ENCODE measurements around the gene PLEK. TPM values are rescaled to one million over a fixed set of nuclear protein-coding genes. Genes with fewer than 3 reads are reported as not detected.

PLEK gene
- total and polyA plus RNA-seq, 9 of the 15 experiments (the other 6 are each of a cell fraction or from before 2014, with no cell fraction given) = 0.14 to 1.2 (median 0.36) TPM

DNA sequence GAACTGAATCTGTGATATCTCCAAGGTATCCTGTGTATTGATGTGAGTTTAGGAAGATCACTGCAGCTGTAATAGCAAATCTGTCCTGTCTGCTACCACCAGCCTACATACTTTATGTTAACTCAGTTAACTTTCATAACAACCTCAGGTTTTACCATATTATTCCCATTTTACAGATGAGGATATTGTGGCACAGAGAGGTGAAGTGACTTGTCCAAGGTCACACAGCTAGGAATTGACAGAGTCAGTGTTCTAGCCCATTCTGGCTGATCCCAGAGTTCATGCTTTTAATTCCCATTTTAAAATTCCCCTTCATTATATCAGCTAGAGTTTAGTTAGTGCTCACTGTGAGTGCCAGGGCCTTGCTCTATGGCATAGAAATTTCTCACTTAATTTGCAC, 49.4 kb downstream of the PLEK start (continued):
- TF ChIP-seq ZNF23 (CRISPR knock-in tag; IDR thresholded peaks at IDR 0.05) (no peak), CXXC5 (CRISPR knock-in tag; IDR thresholded peaks at IDR 0.05) (no peak), ZNF133 (CRISPR knock-in tag; IDR thresholded peaks at IDR 0.05) (no peak), ZNF668 (CRISPR knock-in tag; IDR thresholded peaks at IDR 0.05) (no peak), SAFB2 (IDR thresholded peaks at IDR 0.05; ENCODE audit: borderline replicate concordance, low read depth, low read length, severe bottlenecking) (no peak), TARDBP (IDR thresholded peaks at IDR 0.05) (no peak), ZNF431 (CRISPR knock-in tag; IDR thresholded peaks at IDR 0.05) (no peak), ARHGAP35 (IDR thresholded peaks at IDR 0.05; ENCODE audit: partially characterized antibody) (no peak), SMC3 (conservative IDR thresholded peaks at IDR 0.05; ENCODE audit: insufficient read depth, low read depth, low read length) (no peak), ZFP30 (CRISPR knock-in tag; IDR thresholded peaks at IDR 0.05; ENCODE audit: borderline replicate concordance) (no peak), KAT7 (CRISPR knock-in tag; IDR thresholded peaks at IDR 0.05; ENCODE audit: borderline replicate concordance) (no peak), ZNF589 (CRISPR knock-in tag; IDR thresholded peaks at IDR 0.05; ENCODE audit: low read depth) (no peak), RFX7 (CRISPR knock-in tag; IDR thresholded peaks at IDR 0.05) (no peak), SMARCA5 (IDR thresholded peaks at IDR 0.05) (peak; percentile 77; the same call in 1 of the 2 replicates), KLF1 (tag; IDR thresholded peaks at IDR 0.05) (no peak), CHD4 (IDR thresholded peaks at IDR 0.05; ENCODE audit: insufficient read depth, insufficient replicate concordance, low read depth, low read length, poor library complexity, severe bottlenecking) (peak; percentile 63), SRSF9 (IDR thresholded peaks at IDR 0.05; ENCODE audit: borderline replicate concordance, low read depth, low read length) (no peak), RCOR1 (IDR thresholded peaks at IDR 0.05; ENCODE audit: borderline replicate concordance in 1 of 2, low read depth in 2 of 2, low read length in 2 of 2) (peak in 1 of 2 experiments; percentile 34; a peak in 1 of 4 replicates), KDM1A (IDR thresholded peaks at IDR 0.05) (peak; percentile 54 to 66), ZNF551 (CRISPR knock-in tag; IDR thresholded peaks at IDR 0.05) (no peak), HNRNPLL (IDR thresholded peaks at IDR 0.05; ENCODE audit: low read depth, low read length, poor library complexity, severe bottlenecking) (no peak), NR2C1 (IDR thresholded peaks at IDR 0.05) (no peak), NR2C1 (tag; IDR thresholded peaks at IDR 0.05) (no peak)
- TF ChIP-seq, protein P1, sequence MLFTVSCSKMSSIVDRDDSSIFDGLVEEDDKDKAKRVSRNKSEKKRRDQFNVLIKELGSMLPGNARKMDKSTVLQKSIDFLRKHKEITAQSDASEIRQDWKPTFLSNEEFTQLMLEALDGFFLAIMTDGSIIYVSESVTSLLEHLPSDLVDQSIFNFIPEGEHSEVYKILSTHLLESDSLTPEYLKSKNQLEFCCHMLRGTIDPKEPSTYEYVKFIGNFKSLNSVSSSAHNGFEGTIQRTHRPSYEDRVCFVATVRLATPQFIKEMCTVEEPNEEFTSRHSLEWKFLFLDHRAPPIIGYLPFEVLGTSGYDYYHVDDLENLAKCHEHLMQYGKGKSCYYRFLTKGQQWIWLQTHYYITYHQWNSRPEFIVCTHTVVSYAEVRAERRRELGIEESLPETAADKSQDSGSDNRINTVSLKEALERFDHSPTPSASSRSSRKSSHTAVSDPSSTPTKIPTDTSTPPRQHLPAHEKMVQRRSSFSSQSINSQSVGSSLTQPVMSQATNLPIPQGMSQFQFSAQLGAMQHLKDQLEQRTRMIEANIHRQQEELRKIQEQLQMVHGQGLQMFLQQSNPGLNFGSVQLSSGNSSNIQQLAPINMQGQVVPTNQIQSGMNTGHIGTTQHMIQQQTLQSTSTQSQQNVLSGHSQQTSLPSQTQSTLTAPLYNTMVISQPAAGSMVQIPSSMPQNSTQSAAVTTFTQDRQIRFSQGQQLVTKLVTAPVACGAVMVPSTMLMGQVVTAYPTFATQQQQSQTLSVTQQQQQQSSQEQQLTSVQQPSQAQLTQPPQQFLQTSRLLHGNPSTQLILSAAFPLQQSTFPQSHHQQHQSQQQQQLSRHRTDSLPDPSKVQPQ (CRISPR knock-in tag; IDR thresholded peaks at IDR 0.05; ENCODE audit: borderline replicate concordance) = no peak
- TF ChIP-seq, protein P2, sequence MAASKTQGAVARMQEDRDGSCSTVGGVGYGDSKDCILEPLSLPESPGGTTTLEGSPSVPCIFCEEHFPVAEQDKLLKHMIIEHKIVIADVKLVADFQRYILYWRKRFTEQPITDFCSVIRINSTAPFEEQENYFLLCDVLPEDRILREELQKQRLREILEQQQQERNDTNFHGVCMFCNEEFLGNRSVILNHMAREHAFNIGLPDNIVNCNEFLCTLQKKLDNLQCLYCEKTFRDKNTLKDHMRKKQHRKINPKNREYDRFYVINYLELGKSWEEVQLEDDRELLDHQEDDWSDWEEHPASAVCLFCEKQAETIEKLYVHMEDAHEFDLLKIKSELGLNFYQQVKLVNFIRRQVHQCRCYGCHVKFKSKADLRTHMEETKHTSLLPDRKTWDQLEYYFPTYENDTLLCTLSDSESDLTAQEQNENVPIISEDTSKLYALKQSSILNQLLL (CRISPR knock-in tag; IDR thresholded peaks at IDR 0.05; ENCODE audit: borderline replicate concordance) = no peak
- TF ChIP-seq, protein P3, sequence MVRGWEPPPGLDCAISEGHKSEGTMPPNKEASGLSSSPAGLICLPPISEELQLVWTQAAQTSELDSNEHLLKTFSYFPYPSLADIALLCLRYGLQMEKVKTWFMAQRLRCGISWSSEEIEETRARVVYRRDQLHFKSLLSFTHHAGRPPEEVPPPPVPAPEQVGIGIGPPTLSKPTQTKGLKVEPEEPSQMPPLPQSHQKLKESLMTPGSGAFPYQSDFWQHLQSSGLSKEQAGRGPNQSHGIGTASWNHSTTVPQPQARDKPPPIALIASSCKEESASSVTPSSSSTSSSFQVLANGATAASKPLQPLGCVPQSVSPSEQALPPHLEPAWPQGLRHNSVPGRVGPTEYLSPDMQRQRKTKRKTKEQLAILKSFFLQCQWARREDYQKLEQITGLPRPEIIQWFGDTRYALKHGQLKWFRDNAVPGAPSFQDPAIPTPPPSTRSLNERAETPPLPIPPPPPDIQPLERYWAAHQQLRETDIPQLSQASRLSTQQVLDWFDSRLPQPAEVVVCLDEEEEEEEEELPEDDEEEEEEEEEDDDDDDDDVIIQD (CRISPR knock-in tag; IDR thresholded peaks at IDR 0.05) = no peak
